ENCODE measurements around the gene ADAM19.

GRCh38 chr5:157481666-157482065 is 93.9 kb downstream of the ADAM19 start:
- TF ChIP-seq NFE2L2 (IDR thresholded peaks at IDR 0.05; ENCODE audit: low read depth, low read length) (no peak), CTCF (conservative IDR thresholded peaks at IDR 0.05; ENCODE audit: low read depth, low read length) (no peak), RAD21 (IDR thresholded peaks at IDR 0.05; ENCODE audit: low read length) (no peak), BHLHE40 (IDR thresholded peaks at IDR 0.05; ENCODE audit: low read depth, low read length) (no peak), RFX5 (IDR thresholded peaks at IDR 0.05; ENCODE audit: low read depth, low read length) (no peak), POLR2A (IDR thresholded peaks at IDR 0.05; ENCODE audit: low read depth, low read length) (no peak), SMC3 (IDR thresholded peaks at IDR 0.05; ENCODE audit: low read depth, low read length) (no peak)
